Testis (tissue), 3 donors: ENCODE results near the gene BDH2. TPM values are rescaled to one million over a fixed set of nuclear protein-coding genes. Genes with fewer than 3 reads are reported as not detected.

Source experiments
- DNase-seq: peaks from one replicate; pipeline ENCODE4 v3.0.0-alpha.2; 2019
- H3K27ac ChIP-seq, 2 donors: fragments of 200-600 bp; sonication (generic); one replicate each; pipeline ENCODE4 v1.5.1; 2019
- H3K27me3 ChIP-seq: fragments of 200-600 bp; sonication (generic); one replicate; pipeline ENCODE4 v1.5.1; 2019
- H3K36me3 ChIP-seq: fragments of 200-600 bp; sonication (generic); one replicate; pipeline ENCODE4 v1.5.1; 2017; ENCODE audit warnings: low read depth; ENCODE audit errors: missing control alignments
- H3K4me1 ChIP-seq: fragments of 200-600 bp; sonication (generic); one replicate; pipeline ENCODE4 v1.5.1; 2019
- H3K4me3 ChIP-seq, 2 donors: fragments of 200-600 bp; sonication (generic); one replicate each; pipeline ENCODE4 v1.5.1; 2017 to 2019
- H3K9me3 ChIP-seq: fragments of 200-600 bp; sonication (generic); one replicate; pipeline ENCODE4 v1.5.1; 2017
- POLR2A ChIP-seq: fragments of 450-650 bp; IDR thresholded peaks from one replicate; pipeline ENCODE4 v1.6.1; 2017; ENCODE audit warnings: antibody characterized with exemption, mild to moderate bottlenecking, moderate library complexity
- WGBS, 2 donors: methylation state at CpG; one replicate each; pipeline ENCODE4 v1.1.5; 2018; 5-methylcytosine and 5-hydroxymethylcytosine counted together
- intact Hi-C: fragments of 100-400 bp; cut with DNase I; formaldehyde crosslinking; loops from one replicate; pipeline ENCODE4 v1.15.1; 2023; ENCODE audit warnings: low total_unique reads
- polyA plus RNA-seq: library from polyadenylated mRNA; stranded (reverse); fragments of 350-450 nt; fragmentation: Illumina TruSeq; extraction: RNeasy Lipid Tissue Mini Kit (QIAGEN cat#74804); gene quantifications from one replicate; pipeline ENCODE4 v1.2.3, GENCODE V29; 2014; ENCODE audit warnings: low read depth, low replicate concordance; ENCODE audit not compliant: insufficient read depth
- total RNA-seq, 2 donors: library from RNA; depleted of rRNA; stranded (reverse); fragments of >200 nt; gene quantifications; one replicate each; pipeline ENCODE4 v1.2.3, GENCODE V29; 2016
- TF ChIP-seq, protein P1 (sequence below), 3 experiments: fragments of 450-650 bp in 2 of 3; fragments of 200-600 bp in 1 of 3; sonication (generic) in 1 of 3; IDR thresholded peaks; one replicate each; pipeline ENCODE4 v1.5.1; 2016 to 2019; ENCODE audit warnings: antibody characterized with exemption in 3 of 3, mild to moderate bottlenecking in 2 of 3, moderate library complexity in 1 of 3

BDH2 gene
- total and polyA plus RNA-seq, 3 donors from 2014 or later: 41.2 to 54.7 (median 53.1) TPM

DNA sequence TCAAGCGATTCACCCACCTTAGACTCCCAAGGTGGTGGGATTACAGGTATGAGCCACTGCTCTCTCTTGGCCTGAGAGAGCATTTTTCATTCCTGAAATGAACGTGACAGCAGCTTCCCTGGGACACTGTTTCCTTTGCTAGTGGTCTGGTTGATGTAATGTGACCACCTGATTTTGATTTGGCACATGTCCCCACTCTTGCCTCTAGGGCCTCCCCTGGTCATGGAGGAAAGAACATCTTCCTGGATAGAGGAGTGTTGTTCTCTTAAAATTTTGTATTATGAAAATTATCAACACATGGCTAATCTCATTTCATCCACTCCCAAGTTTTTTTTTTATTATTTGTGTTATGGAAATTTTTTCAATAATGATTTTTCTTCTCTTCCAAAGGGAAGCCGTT, 46.9 kb downstream of the BDH2 start:
- Histone ChIP-seq H3K27ac (no peak overlapping the region), H3K4me3 (no peak overlapping the region), H3K27me3 (no peaks in the 10 kb centered on the region), H3K9me3 (no peaks in the 10 kb centered on the region), H3K36me3 (no peaks in the 10 kb centered on the region), H3K4me1 (no peaks in the 10 kb centered on the region)
- intact Hi-C loops: no loop called here
- DNase-seq: no peak
- TF ChIP-seq, protein P1, sequence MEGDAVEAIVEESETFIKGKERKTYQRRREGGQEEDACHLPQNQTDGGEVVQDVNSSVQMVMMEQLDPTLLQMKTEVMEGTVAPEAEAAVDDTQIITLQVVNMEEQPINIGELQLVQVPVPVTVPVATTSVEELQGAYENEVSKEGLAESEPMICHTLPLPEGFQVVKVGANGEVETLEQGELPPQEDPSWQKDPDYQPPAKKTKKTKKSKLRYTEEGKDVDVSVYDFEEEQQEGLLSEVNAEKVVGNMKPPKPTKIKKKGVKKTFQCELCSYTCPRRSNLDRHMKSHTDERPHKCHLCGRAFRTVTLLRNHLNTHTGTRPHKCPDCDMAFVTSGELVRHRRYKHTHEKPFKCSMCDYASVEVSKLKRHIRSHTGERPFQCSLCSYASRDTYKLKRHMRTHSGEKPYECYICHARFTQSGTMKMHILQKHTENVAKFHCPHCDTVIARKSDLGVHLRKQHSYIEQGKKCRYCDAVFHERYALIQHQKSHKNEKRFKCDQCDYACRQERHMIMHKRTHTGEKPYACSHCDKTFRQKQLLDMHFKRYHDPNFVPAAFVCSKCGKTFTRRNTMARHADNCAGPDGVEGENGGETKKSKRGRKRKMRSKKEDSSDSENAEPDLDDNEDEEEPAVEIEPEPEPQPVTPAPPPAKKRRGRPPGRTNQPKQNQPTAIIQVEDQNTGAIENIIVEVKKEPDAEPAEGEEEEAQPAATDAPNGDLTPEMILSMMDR (IDR thresholded peaks at IDR 0.05): no peak
- no peak for TF ChIP-seq POLR2A
- WGBS, 2 donors: 89% methylated on average over 3 of the region's 3 CpGs

DNA sequence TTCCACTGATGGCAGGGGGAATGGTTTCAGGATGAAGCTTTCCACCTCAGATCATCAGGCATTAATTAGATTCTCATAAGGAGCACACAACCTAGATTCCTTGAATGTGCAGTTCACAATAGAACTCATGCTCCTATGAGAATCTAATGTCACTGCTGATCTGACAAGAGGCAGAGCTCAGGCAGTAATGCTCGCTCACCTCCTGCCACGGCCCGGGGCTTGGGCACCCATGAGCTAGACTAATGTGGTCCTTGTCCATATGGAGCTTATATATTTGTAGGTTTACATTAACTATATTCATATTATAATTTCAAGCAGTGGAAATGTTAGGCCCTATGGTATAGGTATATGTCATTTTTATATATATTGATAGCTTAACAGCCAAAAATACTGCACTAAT, 47.5 kb downstream of the BDH2 start:
- intact Hi-C loops: no loop called here
- no peak overlapping the region for H3K27ac ChIP-seq
- no peak for DNase-seq
- TF ChIP-seq, protein P1 (IDR thresholded peaks at IDR 0.05): no peak
- TF ChIP-seq POLR2A: no peak
- no peaks in the 10 kb centered on the region for H3K36me3 ChIP-seq
- no peak overlapping the region for H3K4me3 ChIP-seq
- no peaks in the 10 kb centered on the region for H3K27me3 ChIP-seq
- no peaks in the 10 kb centered on the region for H3K4me1 ChIP-seq
- 96 to 100% methylated on average over 3 of the region's 3 CpGs for WGBS, 2 donors
- H3K9me3 ChIP-seq: no peaks in the 10 kb centered on the region

DNA sequence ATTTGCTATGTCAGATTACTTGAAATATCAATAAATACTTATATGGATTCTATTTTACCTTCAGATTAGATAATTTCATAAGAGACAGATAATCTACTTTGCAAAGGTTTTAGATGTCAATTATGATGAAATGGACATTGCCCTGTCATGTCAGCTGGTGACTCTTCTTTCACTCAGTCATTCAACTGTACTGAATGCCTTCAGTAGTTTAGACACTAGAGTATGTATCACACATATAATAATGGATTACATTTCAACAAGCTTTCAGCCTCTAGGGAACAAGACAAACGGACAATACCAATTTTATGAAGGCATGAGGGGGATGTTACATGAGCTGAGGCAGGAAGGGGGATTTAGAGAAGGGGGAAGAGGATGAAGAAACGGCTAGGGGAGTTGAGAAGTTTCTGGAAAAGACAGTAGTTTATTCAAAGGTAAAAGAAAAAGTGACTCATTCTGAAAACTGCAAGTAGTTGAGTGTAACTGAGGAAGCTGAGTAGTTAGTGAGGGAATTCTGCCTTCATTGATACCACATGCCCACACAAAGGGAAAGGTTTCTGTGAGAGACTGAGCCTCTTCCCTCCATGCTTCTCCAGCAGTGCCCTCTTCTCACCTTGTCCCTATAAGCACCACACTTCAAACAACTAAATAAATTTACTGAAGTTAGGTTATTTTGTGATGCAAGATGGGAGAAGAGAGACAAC, 48.7 kb downstream of the BDH2 start:
- intact Hi-C loops: no loop called here
- no peaks in the 10 kb centered on the region for H3K4me1 ChIP-seq
- H3K36me3 ChIP-seq: no peaks in the 10 kb centered on the region
- no peak overlapping the region for H3K27ac ChIP-seq
- no peaks in the 10 kb centered on the region for H3K9me3 ChIP-seq
- no peak for DNase-seq
- H3K4me3 ChIP-seq: no peak overlapping the region
- TF ChIP-seq, protein P1 (IDR thresholded peaks at IDR 0.05): no peak
- no peak for TF ChIP-seq POLR2A
- no peaks in the 10 kb centered on the region for H3K27me3 ChIP-seq
- WGBS, 2 donors: 43 to 64% methylated on average over 2 of the region's 2 CpGs

DNA sequence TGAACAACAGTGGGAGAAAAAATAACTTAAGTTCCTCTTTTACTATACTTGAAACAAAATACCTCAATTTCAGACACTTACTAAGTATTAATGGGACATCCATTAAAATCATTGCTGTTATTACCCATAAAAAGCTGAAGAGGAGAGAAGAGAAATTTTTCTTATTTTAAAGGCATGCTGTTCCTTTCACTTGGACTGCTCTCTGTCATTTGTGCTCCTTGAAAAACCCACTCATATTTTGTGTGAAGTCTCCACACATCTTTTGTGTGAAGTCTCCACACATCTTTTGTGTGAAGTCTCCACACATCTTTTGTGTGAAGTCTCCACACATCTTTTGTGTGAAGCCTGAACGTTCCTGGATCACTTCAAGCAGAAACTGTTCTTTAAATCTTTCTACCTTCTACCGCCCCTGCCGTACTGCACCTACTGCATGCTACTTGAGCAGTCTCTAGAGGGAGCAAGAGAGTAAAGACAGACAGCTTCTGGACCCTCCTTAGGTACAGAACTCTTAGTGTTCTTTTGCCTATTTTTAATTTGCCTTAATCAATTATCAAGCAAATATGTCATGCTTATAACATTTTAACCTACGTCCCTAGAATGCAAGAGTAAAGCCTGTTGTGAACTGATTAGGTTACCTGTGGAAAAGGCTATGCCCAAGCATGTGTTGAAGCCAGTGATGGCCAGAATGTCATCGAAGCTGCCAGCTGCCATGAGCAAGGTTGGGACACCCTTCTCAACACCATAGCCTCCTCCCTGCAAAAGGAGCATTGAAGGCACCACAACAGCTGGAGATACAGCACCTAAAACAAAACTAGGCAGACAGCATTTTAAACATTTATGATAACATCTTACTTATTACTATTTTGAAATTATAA, 53.0 kb downstream of the BDH2 start:
- 54 to 56% methylated on average over 5 of the region's 5 CpGs for WGBS, 2 donors
- H3K36me3 ChIP-seq: no peaks in the 10 kb centered on the region
- intact Hi-C loops: no loop called here
- H3K27me3 ChIP-seq: no peaks in the 10 kb centered on the region
- H3K27ac ChIP-seq: no peak overlapping the region
- H3K4me3 ChIP-seq: no peak overlapping the region
- DNase-seq: peak; percentile 26
- TF ChIP-seq, protein P1 (IDR thresholded peaks at IDR 0.05): peak in 2 of 3 experiments; percentile 41 to 59
- no peak for TF ChIP-seq POLR2A
- no peaks in the 10 kb centered on the region for H3K4me1 ChIP-seq
- no peaks in the 10 kb centered on the region for H3K9me3 ChIP-seq
